Endothelial cell (in vitro differentiated cells): ENCODE measurements around the gene TBKBP1. TPM values are rescaled to one million over a fixed set of nuclear protein-coding genes. Genes with fewer than 3 reads are reported as not detected.
A peak's percentile ranks its signal among the peaks of the same experiment; 100 is the strongest.

Experiments used
- DNase-seq: peaks from one replicate; pipeline ENCODE4 v3.0.0; 2021; ENCODE audit warnings: low spot score
- H3K27ac Mint-ChIP-seq: one replicate; pipeline ENCODE4 v1.8.0; 2021; ENCODE audit warnings: mixed read lengths, inconsistent platforms; ENCODE audit not compliant: unreplicated experiment
- H3K27me3 Mint-ChIP-seq: one replicate; pipeline ENCODE4 v1.8.0; 2021; ENCODE audit warnings: mild to moderate bottlenecking, moderate library complexity, mixed read lengths, inconsistent platforms; ENCODE audit not compliant: unreplicated experiment
- H3K36me3 Mint-ChIP-seq: one replicate; pipeline ENCODE4 v1.8.0; 2021; ENCODE audit warnings: mild to moderate bottlenecking, low read depth, mixed read lengths, inconsistent platforms; ENCODE audit not compliant: unreplicated experiment
- H3K4me1 Mint-ChIP-seq: one replicate; pipeline ENCODE4 v1.8.0; 2021; ENCODE audit warnings: mild to moderate bottlenecking, mixed read lengths, inconsistent platforms; ENCODE audit not compliant: unreplicated experiment
- H3K4me3 Mint-ChIP-seq: one replicate; pipeline ENCODE4 v1.8.0; 2021; ENCODE audit warnings: mild to moderate bottlenecking, mixed read lengths, inconsistent platforms; ENCODE audit not compliant: unreplicated experiment
- H3K9me3 Mint-ChIP-seq: one replicate; pipeline ENCODE4 v1.8.0; 2021; ENCODE audit warnings: mixed read lengths, inconsistent platforms; ENCODE audit not compliant: unreplicated experiment
- total RNA-seq: library from RNA; stranded (reverse); fragmentation: NEBNext Ultra II Directional; extraction: Animal tissue kit (Norgen Biotek cat#: 25700); gene quantifications from one replicate; pipeline ENCODE4 v1.2.1, GENCODE V29; 2021; ENCODE audit not compliant: unreplicated experiment
- TF ChIP-seq, protein P1 (sequence below): fragments of 200-600 bp; sonication (generic); IDR thresholded peaks from one replicate; pipeline ENCODE4 v1.5.0; 2021; ENCODE audit warnings: antibody characterized with exemption; ENCODE audit not compliant: unreplicated experiment

Gene TBKBP1
- total RNA-seq, 1 donor from 2014 or later: 31.4 TPM

DNA sequence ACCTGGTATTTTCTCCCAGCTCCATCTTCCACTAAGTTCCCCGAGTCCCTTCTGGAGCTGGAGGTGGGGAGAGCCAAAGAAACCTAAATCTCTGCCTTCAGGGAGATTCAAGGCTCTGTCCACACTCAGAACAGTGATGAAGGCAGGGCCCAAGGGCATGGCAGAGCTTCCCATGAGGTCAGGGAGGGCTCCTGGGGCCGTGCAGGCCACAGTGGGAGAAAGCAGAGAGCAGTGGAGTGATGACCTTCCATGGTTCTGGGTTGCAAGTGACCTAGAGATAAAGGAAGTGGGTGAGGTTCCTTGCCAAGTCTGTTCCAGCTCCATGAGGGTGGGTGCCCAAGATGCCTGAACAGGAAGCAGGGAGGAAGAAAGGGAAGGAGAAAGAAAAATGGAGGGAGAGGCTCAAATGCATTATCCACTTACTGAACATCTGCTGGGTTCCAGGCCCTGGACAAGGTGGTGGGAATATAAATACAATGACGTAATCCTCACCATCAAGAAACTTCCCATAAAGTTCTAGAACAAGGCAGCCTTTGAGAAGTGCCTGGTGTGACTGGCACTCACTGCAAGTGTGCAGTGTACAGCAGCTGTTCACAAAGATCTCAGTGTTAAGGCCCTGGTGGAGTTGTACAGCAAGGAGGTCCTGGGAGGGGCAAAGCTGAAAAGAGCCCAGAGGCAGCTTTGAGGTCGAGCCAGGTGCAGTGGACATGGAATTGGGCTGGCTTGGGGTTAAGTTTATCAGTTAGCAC lies 13.3 kb downstream of the TBKBP1 start:
- peak overlapping the region; percentile 60 for H3K4me3 Mint-ChIP-seq
- peaks cover 51% of the 10 kb centered on the region for H3K36me3 Mint-ChIP-seq
- H3K4me1 Mint-ChIP-seq: peaks cover 17% of the 10 kb centered on the region
- TF ChIP-seq, protein P1, sequence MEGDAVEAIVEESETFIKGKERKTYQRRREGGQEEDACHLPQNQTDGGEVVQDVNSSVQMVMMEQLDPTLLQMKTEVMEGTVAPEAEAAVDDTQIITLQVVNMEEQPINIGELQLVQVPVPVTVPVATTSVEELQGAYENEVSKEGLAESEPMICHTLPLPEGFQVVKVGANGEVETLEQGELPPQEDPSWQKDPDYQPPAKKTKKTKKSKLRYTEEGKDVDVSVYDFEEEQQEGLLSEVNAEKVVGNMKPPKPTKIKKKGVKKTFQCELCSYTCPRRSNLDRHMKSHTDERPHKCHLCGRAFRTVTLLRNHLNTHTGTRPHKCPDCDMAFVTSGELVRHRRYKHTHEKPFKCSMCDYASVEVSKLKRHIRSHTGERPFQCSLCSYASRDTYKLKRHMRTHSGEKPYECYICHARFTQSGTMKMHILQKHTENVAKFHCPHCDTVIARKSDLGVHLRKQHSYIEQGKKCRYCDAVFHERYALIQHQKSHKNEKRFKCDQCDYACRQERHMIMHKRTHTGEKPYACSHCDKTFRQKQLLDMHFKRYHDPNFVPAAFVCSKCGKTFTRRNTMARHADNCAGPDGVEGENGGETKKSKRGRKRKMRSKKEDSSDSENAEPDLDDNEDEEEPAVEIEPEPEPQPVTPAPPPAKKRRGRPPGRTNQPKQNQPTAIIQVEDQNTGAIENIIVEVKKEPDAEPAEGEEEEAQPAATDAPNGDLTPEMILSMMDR: no peak
- peaks cover 13% of the 10 kb centered on the region for H3K27me3 Mint-ChIP-seq
- H3K27ac Mint-ChIP-seq: no peak overlapping the region
- DNase-seq: no peak
- no peaks in the 10 kb centered on the region for H3K9me3 Mint-ChIP-seq

DNA sequence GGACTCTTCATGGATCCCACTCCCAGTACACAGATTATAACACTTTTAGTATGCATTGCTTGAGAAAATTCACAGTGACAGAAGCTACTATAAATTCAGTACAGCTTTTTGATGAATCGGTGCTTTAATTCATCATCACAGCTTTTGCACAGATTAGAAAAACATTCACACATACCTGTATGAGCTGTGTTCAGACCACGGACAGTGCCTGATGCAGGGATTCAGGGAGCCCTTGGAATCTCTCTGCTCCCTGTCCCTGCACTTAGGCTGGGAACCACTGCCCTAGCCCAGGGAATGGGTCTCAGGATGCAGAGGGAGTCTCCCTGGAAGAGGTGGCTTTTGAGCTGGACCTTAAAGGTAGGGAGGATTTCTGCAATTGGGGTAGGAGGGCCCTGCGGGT lies 13.9 kb downstream of the TBKBP1 start:
- Mint-ChIP-seq H3K27ac (no peak overlapping the region), H3K36me3 (peaks cover 51% of the 10 kb centered on the region), H3K4me1 (peaks cover 17% of the 10 kb centered on the region), H3K9me3 (no peaks in the 10 kb centered on the region), H3K4me3 (no peak overlapping the region), H3K27me3 (peaks cover 16% of the 10 kb centered on the region)
- TF ChIP-seq, protein P1: no peak
- no peak for DNase-seq

DNA sequence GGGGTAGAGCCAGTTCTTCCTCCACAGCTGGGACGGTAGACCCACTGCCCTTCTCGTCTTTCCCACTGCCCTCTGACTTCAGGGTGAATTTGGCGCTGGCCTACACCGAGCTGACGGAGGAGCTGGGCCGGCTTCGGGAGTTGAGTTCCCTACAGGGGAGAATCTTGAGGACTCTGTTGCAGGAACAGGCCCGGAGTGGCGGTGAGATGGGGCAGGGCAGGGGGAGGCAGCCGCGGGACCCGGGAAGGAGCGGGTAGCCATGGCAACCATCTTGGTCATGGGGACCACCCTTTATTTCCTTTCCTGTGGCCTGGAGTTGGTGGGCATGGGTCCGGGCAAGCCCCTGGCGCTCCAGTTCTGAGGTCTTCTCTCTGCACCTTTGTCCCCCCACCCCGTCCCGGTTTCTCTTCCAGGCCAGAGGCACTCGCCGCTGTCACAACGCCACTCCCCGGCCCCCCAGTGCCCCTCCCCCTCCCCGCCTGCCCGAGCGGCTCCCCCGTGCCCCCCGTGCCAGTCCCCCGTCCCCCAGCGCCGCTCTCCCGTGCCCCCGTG lies 14.4 kb downstream of the TBKBP1 start:
- DNase-seq: no peak
- Mint-ChIP-seq H3K4me1 (peaks cover 17% of the 10 kb centered on the region), H3K36me3 (peaks cover 51% of the 10 kb centered on the region), H3K4me3 (no peak overlapping the region), H3K27ac (no peak overlapping the region), H3K9me3 (no peaks in the 10 kb centered on the region), H3K27me3 (peaks cover 21% of the 10 kb centered on the region)
- TF ChIP-seq, protein P1: no peak

DNA sequence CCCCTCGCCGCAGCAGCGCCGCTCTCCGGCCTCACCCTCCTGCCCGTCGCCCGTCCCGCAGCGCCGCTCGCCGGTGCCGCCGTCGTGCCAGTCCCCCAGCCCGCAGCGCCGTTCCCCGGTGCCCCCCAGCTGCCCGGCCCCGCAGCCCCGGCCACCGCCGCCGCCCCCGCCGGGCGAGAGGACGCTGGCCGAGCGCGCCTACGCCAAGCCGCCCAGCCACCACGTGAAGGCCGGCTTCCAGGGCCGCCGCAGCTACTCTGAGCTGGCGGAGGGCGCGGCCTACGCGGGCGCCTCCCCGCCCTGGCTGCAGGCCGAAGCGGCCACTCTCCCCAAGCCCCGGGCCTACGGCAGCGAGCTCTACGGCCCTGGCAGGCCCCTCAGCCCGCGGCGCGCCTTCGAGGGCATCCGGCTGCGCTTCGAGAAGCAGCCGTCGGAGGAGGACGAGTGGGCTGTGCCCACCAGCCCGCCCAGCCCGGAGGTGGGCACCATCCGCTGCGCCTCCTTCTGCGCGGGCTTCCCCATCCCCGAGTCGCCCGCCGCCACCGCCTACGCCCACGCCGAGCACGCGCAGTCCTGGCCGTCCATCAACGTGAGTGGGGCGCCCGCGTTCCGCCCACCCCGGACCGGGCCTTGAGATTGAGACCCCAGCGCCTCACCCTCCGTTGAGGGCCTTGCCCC lies 15.0 kb downstream of the TBKBP1 start:
- Mint-ChIP-seq H3K36me3 (peaks cover 46% of the 10 kb centered on the region), H3K27ac (no peak overlapping the region), H3K4me3 (no peak overlapping the region), H3K27me3 (peaks cover 24% of the 10 kb centered on the region), H3K4me1 (peaks cover 14% of the 10 kb centered on the region), H3K9me3 (no peaks in the 10 kb centered on the region)
- DNase-seq: peak; percentile 35
- TF ChIP-seq, protein P1: no peak

DNA sequence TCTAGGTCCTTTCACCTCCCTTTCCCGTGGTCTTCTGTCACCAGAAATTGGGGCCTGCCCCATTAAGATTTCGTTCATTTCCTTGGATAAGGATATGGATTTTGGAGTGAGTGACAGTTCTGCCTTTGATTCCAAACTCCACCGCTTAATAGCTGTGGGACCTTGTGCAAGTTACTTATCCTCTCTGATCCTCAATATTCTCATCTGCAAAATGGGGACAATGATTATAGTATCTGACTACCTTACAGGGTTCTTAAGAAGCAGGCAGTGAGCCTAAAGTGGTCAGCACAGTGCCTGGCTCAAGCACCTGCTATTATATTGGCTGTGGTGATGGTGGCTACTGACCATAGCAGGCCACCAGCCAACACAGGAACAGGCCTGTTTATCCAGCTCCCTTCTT lies 15.6 kb downstream of the TBKBP1 start:
- H3K36me3 Mint-ChIP-seq: peaks cover 44% of the 10 kb centered on the region
- DNase-seq: no peak
- H3K4me3 Mint-ChIP-seq: peak overlapping the region; percentile 71
- H3K4me1 Mint-ChIP-seq: peaks cover 14% of the 10 kb centered on the region
- H3K27me3 Mint-ChIP-seq: peaks cover 24% of the 10 kb centered on the region
- H3K9me3 Mint-ChIP-seq: no peaks in the 10 kb centered on the region
- H3K27ac Mint-ChIP-seq: no peak overlapping the region
- TF ChIP-seq, protein P1: no peak
